Esophagus squamous epithelium (tissue), 4 donors: ENCODE data around the gene NTPCR.

Source experiments
- CTCF ChIP-seq, 6 experiments: fragments of 450-650 bp in 4 of 6; fragments of 200-600 bp in 2 of 6; sonication (generic) in 2 of 6; IDR thresholded peaks; one replicate each; pipeline ENCODE4 v1.5.1; 2016 to 2019; ENCODE audit warnings: antibody characterized with exemption in 6 of 6, mild to moderate bottlenecking in 4 of 6, moderate library complexity in 4 of 6
- POLR2A ChIP-seq, 4 donors: fragments of 450-650 bp; IDR thresholded peaks; one replicate each; pipeline ENCODE4 v1.6.1; 2017; ENCODE audit warnings: antibody characterized with exemption in 4 of 4, mild to moderate bottlenecking in 4 of 4, moderate library complexity in 3 of 4

GRCh38 chr1:232904566-232904965 is 45.8 kb upstream of the NTPCR start:
- no peak for TF ChIP-seq CTCF (IDR thresholded peaks at IDR 0.05)
- TF ChIP-seq POLR2A (IDR thresholded peaks at IDR 0.05) = no peak
